Fibroblast of the aortic adventitia (primary cell): ENCODE data around the gene RNF223. TPM values are rescaled to one million over a fixed set of nuclear protein-coding genes. Genes with fewer than 3 reads are reported as not detected.

Source experiments
- DNase-seq: peaks from one replicate; pipeline ENCODE4 v3.0.0-alpha.2; 2010; ENCODE audit warnings: low read depth
- H3K4me3 ChIP-seq: 2 replicates; pipeline ENCODE4 v1.5.1; 2011; ENCODE audit warnings: low read depth, mild to moderate bottlenecking, control low read depth, low read length, moderate library complexity
- total RNA-seq: library from RNA; depleted of rRNA; stranded (reverse); fragments of >200 nt; gene quantifications from 2 replicates; pipeline ENCODE4 v1.2.3, GENCODE V29; 2012; ENCODE audit warnings: low replicate concordance
- TF ChIP-seq, protein P1 (sequence below): IDR thresholded peaks from 2 replicates; pipeline ENCODE4 v1.5.1; 2011; ENCODE audit warnings: mild to moderate bottlenecking, low read length, control low read depth, inconsistent platforms; ENCODE audit not compliant: insufficient read depth

Gene RNF223
- total RNA-seq, 1 donor: not detected

DNA sequence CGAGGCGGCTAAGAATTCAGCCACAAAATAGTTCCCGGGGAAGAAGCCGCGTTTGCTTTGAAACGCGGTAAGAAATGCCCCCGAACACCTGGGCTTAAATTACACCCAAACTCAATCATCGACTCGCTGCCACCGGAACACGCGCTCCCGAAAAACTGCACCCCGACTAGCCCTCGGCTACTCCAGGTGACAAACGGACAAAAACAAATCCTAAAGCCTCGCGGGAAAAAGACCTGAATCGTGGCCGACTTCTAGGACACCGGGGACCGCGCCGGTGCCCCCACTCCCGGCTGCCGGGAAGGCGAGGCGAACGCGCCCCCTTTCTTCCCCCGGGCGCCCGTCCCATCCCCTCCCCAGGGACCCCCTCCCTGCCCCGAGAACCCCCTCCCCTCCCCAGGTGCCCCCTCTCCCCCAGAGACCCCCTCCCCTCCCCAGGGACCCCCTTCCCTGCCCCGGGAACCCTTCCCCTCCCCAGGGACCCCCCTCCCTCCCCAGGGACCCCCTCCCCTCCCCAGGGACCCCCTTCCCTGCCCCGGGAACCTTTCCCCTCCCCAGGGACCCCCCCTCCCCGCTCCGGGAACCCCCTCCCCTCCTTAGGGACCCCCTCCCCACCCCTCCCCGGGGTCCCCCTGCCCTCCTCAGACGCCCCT is 41.2 kb upstream of the RNF223 start:
- DNase-seq: no peak
- TF ChIP-seq, protein P1, sequence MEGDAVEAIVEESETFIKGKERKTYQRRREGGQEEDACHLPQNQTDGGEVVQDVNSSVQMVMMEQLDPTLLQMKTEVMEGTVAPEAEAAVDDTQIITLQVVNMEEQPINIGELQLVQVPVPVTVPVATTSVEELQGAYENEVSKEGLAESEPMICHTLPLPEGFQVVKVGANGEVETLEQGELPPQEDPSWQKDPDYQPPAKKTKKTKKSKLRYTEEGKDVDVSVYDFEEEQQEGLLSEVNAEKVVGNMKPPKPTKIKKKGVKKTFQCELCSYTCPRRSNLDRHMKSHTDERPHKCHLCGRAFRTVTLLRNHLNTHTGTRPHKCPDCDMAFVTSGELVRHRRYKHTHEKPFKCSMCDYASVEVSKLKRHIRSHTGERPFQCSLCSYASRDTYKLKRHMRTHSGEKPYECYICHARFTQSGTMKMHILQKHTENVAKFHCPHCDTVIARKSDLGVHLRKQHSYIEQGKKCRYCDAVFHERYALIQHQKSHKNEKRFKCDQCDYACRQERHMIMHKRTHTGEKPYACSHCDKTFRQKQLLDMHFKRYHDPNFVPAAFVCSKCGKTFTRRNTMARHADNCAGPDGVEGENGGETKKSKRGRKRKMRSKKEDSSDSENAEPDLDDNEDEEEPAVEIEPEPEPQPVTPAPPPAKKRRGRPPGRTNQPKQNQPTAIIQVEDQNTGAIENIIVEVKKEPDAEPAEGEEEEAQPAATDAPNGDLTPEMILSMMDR: no peak
- H3K4me3 ChIP-seq: peak overlapping the region; percentile 77

DNA sequence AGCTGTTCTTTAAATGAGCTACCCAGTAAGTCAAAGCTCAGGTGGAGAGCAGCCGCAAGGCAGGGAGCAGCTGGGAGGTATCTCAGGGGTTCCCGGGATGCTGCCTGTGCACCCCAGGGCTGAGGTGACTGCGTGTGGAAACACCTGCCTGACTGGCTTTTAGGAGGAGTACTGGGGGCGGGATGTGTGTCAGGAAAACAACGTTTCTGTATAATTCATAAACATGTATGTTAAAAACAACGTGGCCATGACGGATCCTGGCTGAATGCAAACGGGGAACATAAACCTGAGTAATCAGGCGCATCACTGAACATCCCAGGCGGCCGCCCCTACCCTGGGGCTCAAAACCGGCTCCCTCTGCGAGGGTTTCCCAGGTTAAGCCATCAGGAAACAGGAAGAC is 40.3 kb upstream of the RNF223 start:
- H3K4me3 ChIP-seq: no peak overlapping the region
- TF ChIP-seq, protein P1: no peak
- DNase-seq: no peak

DNA sequence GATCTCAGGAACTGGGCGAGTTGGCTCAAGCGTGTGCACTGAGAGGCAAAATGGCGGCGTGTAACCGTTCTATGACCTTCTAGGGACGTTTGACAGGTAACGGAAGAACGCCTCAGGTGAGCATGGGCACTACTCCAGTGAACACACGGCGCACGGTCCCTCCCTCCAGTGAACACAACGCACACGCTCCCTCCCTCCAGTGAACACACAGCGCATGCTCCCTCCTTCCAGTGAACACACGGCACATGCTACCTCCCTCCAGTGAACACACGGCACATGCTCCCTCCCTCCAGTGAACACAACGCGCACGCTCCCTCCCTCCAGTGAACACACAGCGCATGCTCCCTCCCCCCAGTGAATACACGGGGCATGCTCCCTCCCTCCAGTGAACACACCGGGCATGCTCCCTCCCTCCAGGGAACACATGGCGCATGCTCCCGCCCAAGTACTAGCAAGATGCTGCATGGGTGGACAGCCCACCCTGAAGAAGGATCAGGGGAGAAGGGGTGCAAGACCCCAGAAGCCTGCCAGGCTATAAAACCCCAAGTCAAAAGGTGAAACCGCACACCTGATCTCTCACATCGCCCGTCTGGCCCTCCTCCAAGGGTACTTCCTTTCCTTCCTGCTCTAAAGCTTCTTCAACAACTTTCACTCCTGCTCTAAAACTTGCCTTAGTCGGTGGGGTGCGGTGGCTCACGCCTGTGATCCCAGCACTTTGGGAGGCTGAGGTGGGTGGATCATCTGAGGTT is 38.3 kb upstream of the RNF223 start:
- no peak for DNase-seq
- no peak overlapping the region for H3K4me3 ChIP-seq
- TF ChIP-seq, protein P1: no peak

DNA sequence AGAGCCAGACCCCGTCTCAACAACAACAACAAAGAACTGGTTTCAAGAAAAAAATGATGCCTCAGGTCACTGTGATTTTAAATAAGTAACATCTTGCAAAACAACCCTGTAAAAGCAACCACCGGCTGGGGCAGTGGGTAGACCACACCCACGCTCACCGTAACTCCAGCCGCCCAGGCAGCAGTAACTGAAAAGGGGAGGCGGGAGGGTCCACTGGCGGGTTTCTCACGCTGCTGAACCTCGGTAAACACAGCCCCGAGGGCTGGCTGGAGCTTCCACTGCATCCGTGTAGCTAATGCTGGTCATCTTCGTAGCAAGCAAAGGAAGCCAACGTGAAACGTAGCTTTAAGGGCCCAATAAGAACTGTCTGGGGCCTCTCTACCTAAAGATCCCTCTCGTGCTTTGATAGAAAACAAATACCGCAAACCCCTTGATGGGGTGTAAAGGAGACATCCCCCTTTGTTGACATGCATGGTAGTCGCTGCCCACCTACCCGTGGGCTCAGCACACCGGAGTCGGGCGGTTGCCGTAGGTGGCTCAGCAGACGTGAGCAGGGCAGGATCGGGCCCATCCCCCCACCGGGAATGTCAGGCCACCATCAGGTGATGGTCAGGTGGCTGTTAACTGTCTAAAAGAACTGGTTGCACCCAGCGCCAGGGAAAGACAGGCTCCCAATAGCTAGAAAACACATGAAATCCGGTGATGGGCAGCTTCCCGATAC is 37.6 kb upstream of the RNF223 start:
- H3K4me3 ChIP-seq: no peak overlapping the region
- DNase-seq: no peak
- TF ChIP-seq, protein P1: no peak

DNA sequence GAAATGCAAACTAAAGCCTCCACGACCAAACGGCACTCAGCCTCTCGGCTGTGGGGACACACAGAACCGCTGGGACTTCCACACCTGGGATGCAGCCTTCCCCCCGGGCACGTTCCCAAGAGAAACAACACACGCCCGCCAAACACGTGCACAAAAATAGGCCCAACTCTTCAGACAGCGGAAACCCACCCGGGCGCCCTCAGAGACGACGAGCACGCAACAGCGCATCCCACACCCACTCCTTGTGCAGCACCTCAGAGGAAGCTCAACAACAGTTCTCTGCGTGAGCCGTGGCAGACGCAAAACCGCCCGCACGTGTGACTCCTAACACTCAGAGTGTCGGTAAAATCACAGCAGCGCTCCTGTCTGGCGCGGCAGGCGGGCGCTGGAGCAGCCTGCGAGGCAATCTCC is 36.5 kb upstream of the RNF223 start:
- DNase-seq: no peak
- TF ChIP-seq, protein P1: no peak
- no peak overlapping the region for H3K4me3 ChIP-seq

DNA sequence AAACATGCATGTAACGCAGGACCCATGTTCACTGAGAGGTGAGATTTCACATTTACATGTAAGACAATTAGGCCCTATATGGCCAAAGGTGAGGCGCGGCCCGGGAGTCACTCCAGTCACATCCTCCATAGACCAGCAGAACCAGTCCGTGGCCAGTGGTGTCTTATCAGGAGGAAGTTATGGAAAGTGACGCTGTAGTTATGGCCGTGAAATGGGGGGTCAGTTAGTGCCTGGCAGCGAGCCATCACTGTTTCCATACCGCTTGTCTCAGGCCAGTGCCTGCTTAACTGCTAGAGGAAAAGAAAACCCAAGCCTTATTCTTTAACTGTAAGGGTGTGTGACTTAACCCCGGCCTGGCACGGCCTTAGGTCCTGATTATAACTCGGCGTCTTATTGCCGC is 35.6 kb upstream of the RNF223 start:
- DNase-seq: no peak
- H3K4me3 ChIP-seq: no peak overlapping the region
- TF ChIP-seq, protein P1: no peak
